Endodermal cell (in vitro differentiated cells): Measurements from ENCODE around the gene ZC4H2. TPM values are rescaled to one million over a fixed set of nuclear protein-coding genes. Genes with fewer than 3 reads are reported as not detected.

Source experiments
- total RNA-seq, 2 donors: library from RNA; stranded (reverse); fragmentation: NEBNext Ultra II Directional in 1 of 2; extraction: Animal tissue kit (Norgen Biotek cat#: 25700) in 1 of 2; gene quantifications; 2 replicates in 1 of 2; 3 replicates in 1 of 2; pipeline ENCODE4 v1.2.1, GENCODE V29; 2021

ZC4H2 gene
- total RNA-seq, 2 donors from 2014 or later, result 31.9 to 47.8 TPM

Other genes starting within 250 kb of the ZC4H2 start
- 10 to 100 TPM in 1 of 2 donors, 1 to 10 TPM in 1; 6.2 to 11.6 TPM for gene ZC3H12B, start 58.4 kb upstream of the ZC4H2 start, total RNA-seq